ENCODE measurements around the gene CLIC4.
"Not testable (repeated sequence)": the region's sequence is repeated elsewhere in the genome, so short reads cannot be mapped to it uniquely, and the experiment has no call there.

Gene CLIC4

DNA sequence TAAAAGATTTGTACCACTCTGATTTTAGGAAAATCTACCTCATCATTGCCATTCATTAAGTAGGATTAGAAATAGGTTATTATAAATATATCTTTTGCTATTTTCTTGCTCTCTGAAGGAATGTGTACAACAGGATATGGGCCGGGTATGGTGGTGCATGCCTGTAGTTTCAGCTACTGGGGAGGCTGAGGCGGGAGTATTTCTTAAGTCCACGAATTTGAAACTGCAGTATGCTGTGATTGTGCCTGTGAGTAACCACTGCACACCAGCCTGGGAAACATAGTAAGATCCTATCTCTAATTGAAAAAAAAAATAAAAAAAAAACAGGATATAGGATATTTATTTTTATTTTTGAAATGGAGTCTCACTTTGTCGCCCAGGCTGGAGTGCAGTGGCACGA is 50.0 kb downstream of the CLIC4 start:
- H3K27ac ChIP-seq: peak overlapping the region; percentile 57 to 86
- TF ChIP-seq, protein P1, sequence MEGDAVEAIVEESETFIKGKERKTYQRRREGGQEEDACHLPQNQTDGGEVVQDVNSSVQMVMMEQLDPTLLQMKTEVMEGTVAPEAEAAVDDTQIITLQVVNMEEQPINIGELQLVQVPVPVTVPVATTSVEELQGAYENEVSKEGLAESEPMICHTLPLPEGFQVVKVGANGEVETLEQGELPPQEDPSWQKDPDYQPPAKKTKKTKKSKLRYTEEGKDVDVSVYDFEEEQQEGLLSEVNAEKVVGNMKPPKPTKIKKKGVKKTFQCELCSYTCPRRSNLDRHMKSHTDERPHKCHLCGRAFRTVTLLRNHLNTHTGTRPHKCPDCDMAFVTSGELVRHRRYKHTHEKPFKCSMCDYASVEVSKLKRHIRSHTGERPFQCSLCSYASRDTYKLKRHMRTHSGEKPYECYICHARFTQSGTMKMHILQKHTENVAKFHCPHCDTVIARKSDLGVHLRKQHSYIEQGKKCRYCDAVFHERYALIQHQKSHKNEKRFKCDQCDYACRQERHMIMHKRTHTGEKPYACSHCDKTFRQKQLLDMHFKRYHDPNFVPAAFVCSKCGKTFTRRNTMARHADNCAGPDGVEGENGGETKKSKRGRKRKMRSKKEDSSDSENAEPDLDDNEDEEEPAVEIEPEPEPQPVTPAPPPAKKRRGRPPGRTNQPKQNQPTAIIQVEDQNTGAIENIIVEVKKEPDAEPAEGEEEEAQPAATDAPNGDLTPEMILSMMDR (IDR thresholded peaks at IDR 0.05): no peak
- no peak for DNase-seq (ENCODE audit: low spot score)
- H3K4me3 ChIP-seq: no peak overlapping the region

DNA sequence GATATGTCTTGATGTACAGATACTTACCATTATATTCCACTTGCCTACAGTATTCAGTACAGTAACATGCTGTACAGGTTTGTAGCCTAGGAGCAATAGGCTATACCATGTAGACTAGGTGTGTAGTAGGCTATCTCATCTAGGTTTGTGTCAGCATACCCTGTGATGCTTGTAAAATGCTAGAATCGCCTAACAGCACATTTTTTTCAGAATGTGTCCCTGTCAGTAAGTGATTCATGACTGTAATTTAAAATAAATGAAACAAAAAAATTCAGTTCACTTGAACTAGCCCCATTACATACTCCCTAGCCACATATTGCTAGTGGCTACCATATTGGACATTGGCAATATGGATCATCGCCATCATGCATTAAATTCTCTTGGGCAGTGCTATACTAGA is 51.3 kb downstream of the CLIC4 start:
- H3K27ac ChIP-seq: peak overlapping the region; percentile 32 to 86
- H3K4me3 ChIP-seq: no peak overlapping the region
- TF ChIP-seq, protein P1 (IDR thresholded peaks at IDR 0.05): no peak
- no peak for DNase-seq (ENCODE audit: low spot score)

DNA sequence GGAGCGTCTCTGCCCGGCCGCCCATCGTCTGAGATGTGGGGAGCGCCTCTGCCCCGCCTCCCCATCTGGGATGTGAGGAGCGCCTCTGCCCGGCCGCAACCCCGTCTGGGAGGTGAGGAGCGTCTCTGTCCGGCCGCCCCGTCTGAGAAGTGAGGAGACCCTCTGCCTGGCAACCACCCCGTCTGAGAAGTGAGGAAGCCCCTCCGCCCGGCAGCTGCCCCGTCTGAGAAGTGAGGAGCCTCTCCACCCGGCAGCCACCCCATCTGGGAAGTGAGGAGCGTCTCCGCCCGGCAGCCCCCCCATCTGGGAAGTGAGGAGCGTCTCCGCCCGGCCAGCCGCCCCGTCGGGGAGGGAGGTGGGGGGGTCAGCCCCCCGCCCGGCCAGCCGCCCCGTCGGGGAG is 54.0 kb downstream of the CLIC4 start:
- not testable (repeated sequence) for H3K4me3 ChIP-seq; DNase-seq (ENCODE audit: low spot score)
- H3K27ac ChIP-seq: peak overlapping the region; percentile 20 to 59

DNA sequence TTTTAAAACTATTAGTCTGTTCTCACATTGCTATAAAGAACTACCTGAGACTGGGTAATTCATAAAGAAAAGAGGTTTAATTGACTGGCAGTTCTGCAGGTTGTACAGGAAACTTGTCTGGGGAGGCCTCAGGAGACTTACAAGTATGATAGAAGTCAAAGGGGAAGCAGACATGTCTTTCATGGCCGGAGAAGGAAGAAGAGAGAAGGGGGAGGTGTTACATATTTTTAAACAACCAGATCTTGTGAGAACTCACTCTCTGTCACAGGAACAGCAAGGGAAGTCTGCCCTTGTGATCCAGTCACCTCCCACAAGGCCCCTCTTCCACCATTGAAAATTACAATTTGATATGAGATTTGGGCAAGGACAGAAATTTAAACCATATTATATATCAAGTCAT is 55.9 kb downstream of the CLIC4 start:
- Histone ChIP-seq H3K4me3 (no peak overlapping the region), H3K27ac (peak overlapping the region; percentile 72 to 81)
- no peak for DNase-seq (ENCODE audit: low spot score)
- TF ChIP-seq, protein P1 (IDR thresholded peaks at IDR 0.05): no peak

DNA sequence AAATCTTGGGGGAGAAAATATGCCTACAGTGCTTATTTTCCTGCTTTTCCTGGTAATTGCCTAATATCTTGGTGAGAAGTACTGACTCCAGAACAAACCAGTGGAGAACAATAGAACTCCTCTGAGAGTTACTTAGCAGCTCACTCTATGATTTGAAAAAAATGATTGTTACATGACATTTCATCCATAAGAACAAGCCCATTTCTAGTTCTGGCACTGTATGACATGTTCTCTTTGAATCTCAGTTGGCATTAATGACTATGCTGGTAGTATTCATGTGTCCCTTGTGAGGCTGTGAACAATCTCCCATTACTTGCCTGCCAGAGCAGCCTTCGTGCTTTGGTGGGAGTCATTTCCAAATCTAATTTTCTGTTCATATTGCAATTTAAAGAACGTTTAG is 58.0 kb downstream of the CLIC4 start:
- TF ChIP-seq, protein P1 (IDR thresholded peaks at IDR 0.05): no peak

DNA sequence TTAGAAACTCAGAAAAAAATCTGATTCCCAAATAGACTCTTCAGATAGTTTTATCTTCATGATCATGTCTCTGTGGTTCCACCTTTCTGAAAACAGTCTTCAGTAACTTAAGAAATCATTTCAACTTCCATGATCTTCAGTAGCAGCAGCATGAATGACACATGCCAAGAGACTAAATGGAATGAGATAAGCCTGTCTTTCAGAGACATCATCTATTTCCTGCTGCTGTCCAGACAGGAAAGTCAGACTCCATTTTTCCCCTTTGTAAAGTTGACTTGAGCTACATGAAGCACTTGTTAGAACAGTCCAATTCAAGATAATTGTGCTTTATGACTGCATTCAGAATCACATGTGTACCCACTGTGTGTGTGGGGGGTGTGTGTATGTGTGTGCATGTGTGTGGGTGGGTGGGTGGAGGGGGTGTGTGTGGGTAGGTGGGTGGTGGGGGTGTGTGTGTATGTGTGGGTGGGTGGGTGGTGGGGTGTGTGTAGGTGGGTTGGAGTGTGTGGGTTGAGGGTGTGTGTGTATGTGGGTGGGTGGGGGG is 58.8 kb downstream of the CLIC4 start:
- no peak for DNase-seq (ENCODE audit: low spot score)
- TF ChIP-seq, protein P1 (IDR thresholded peaks at IDR 0.05): no peak
- Histone ChIP-seq H3K27ac (peak overlapping the region; percentile 72), H3K4me3 (no peak overlapping the region)

More for the DNA sequence above, 58.0 kb downstream of the CLIC4 start:
- no peak for DNase-seq (ENCODE audit: low spot score)
- Histone ChIP-seq H3K27ac (peak overlapping the region; percentile 72), H3K4me3 (no peak overlapping the region)

DNA sequence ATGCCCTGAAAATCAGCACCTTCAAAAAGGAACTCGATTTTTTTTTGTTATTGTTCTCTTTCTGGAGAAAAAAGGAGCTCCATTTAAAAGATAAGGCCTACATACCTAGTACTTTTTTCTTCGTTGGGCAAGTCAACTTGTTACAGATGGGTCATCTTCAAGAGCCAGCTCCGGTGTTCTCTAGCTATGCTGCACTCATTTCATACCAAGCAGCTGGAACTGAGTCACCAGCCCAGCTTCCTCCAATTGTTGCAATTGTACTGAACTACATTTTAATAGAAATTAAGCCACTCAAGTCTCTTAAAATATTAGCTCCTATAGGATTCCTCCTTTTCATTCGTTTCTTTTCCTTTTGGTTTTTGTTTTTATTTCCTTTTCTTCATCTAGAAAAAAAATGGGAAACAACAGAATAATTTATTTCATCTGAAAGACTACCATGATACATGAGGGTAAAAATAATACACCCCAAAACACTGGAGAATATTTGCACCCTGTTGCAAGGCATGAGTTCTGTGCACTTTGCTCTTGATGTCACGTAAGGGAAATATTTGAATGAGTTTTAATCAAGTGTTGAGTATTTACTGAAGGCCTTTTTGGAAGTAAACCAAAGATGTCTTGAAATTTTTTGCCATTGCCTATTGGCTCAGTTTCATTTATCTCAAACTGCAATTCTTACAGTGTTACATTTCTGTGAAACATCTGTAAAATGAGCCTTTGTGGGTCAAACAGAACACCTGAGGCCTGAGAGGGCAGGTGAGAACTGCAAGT is 60.5 kb downstream of the CLIC4 start:
- H3K4me3 ChIP-seq: no peak overlapping the region
- DNase-seq (ENCODE audit: low spot score): no peak
- TF ChIP-seq, protein P1 (IDR thresholded peaks at IDR 0.05): no peak
- peak overlapping the region; percentile 14 to 28 for H3K27ac ChIP-seq

Data from coronary artery (tissue), 2 donors.